Lung microvascular endothelial cell (primary cell): ENCODE data around the gene ERI3. TPM values are rescaled to one million over a fixed set of nuclear protein-coding genes. Genes with fewer than 3 reads are reported as not detected.

ENCODE experiments used
- DNase-seq, 2 donors: peaks; one replicate each; pipeline versions ENCODE4 v3.0.0 to v3.0.0-alpha.2; 2010; ENCODE audit warnings: low read depth in 2 of 2
- total RNA-seq: library from RNA; depleted of rRNA; stranded (reverse); fragments of >200 nt; gene quantifications from 2 replicates; pipeline ENCODE4 v1.2.1, GENCODE V29; 2014

The ERI3 gene
- total RNA-seq, 1 donor from 2014 or later, result 31.9 TPM

DNA sequence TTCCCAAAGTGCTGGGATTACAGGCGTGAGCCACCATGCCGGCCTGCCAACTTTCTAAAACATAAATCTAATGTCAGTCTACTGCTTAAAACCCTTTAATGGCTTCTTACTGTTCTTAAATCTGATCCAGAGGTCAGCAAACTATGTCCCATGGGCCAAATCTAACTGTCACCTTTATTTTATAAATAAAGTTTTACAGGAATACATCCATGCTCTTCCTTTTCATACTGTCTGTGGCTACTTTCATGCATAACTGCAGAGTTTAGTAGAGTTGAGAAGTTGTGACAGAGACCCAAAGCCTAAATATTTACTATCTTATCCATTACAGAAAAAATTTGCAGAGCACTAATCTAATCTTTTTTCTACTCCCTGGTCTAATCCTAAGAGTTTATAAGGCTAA is 3.8 kb downstream of the ERI3 start:
- DNase-seq, result no peak

DNA sequence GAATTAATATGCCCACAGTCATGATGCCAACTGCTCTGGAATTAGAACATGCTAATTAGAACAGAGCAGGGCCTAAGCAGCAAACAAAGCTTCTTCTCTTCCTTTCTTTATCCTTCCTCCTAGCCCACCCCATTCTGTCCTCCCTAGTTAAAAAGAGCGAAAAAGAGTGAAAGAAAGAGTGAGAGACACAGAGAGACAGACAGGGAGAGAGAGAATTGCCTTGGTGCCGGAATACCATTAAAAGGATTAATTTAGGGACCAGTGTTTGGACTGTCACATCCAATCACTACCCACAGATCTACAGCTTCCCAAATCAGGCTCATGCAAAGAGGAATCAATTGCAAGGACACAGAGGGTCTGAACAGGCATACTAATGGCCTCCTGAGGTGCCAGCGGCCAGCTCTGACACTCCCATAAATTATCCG is 7.0 kb downstream of the ERI3 start:
- no peak for DNase-seq

DNA sequence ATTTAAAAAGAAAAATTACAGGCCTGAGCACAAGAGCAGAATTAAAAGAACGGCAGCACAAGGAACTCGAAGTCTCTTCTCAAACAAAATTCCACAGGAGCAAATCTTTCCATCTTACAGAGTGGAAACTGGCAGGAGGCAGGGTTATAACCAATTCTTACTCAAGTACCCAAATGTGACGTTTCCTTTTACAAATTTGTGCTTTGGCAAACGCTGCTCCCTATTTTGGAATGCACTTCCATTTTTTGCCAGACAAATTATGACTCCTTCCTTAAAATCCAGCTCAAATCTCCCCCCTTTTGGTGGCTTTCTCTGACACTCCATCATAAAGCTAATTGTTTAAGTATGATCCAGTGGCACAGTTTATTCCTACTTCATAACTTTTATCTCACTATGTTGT is 7.8 kb downstream of the ERI3 start:
- DNase-seq, result no peak

DNA sequence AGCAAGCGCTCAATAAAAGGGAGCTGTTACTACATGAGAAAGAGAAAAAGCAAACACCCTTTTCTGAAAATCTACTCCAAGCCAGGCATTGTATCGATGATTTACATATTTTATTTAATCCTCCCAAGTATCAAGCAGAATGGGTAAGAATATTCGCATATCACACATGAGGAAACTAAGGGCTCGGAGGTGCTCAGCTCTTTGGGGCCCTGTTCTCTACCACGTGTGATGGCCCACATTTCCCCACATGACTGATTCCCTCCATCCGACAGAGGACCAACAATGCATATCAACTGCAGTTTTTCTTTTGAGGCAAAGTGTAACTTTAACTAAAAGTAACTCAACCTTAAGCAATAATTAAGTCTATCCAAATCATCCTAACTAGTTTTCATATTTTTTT is 8.2 kb downstream of the ERI3 start:
- no peak for DNase-seq

DNA sequence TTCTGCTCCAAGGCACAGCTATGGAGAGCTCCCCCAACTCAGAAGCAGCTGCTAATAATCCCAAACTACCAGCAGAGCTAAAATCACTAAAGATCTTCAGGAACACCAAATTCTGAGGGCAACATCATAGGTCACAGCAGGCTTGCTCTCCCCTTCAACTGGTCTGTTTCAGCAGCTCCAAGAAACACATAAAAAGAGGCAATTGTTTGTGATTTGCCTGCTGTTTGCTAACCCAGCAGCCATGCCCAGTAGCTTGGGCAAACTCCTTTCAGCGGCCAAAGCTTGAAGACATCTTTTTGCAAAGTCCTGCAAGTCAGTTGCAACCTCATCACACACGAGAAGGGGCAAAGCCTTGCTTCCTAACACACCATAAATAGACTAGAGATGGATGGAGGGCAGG is 8.9 kb downstream of the ERI3 start:
- no peak for DNase-seq

DNA sequence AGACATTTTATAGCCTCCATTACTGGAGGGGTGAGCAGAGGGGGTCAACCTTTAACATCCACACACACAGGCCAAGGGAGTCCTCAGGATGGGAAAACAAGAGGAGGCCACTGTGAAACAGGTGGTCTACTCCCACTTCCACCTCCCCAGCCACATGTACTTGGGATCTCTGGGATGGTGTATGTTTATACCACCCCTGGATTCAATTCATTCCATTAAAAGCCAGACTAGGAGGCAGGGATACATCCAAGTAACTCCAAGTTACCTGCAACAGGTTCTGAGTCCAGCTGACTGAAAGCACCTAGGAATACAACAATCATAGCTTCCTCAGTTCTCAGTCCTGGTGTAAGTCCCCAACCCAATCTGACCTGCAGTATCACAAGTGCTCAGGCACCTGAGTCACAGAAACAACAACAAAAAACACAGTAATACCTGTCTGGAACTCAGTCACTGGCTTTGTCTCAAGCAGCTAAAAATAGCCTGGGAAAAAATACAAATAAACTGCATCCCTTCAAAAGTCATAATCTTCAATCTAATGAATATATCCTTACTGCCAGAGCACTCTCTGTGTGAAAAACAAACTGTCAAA is 9.8 kb downstream of the ERI3 start:
- no peak for DNase-seq

DNA sequence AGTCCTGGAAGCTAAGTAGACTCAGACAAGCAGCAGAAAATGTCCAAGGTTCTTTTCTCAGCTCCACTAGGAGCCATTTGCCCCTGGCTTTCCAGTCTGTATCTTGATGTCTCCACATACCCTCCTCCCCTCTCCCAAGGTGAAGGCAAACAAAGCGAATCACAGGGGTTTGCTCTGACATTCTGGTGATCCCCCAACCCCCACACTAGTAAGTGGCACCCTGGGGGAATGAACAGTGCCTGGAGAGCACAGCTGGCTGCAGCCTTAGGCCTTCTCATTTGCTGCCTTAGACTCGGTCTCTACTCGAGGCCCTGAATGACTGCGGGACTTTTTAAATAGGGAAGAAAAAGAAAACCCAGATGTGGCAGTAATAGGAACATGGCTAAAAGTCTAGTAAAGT is 15.3 kb downstream of the ERI3 start:
- no peak for DNase-seq

DNA sequence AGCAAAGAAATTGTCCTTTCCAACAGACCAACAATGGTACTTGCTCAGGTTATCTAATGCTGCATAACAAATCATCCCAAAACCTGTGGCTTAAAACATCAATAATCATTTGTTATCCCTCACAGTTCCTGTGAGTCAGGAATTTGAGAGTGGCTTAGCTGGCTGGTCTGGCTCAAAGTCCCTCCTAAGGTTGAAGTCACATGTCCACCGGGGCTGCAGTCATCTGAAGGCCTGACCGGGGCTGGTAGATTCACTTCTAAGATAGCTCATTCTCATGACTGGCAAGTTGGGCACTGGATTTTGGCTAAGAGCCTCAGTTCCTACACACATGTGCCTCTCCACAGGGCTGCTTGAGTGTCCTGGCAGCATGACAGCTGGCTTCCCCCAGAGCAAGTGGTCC is 16.9 kb downstream of the ERI3 start:
- no peak for DNase-seq

- no peak for DNase-seq
Observed at GRCh38 chr1:44336668-44337067, 18.4 kb downstream of the ERI3 start.

GRCh38 chr1:44334968-44335367 is 20.1 kb downstream of the ERI3 start:
- DNase-seq, result no peak

DNA sequence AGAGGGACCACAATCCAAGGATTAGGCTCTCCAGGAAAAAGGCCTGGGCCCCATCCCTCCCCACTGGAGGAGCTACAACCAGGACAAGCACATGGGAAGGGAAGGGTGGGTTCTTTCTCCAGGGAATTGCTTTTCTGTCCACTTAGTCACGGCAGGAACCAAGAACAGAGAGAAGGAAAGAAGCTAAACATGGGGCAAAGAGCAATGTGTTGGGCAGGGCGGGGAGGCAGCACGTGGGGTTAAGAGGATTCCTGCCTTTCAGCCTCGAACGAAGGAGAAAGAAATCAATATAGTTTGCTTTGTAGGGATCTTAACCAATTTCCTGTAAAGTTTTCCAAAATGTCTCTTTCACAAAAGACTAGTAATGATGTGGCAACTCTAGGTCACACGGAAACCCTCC is 21.7 kb downstream of the ERI3 start:
- DNase-seq, result no peak

DNA sequence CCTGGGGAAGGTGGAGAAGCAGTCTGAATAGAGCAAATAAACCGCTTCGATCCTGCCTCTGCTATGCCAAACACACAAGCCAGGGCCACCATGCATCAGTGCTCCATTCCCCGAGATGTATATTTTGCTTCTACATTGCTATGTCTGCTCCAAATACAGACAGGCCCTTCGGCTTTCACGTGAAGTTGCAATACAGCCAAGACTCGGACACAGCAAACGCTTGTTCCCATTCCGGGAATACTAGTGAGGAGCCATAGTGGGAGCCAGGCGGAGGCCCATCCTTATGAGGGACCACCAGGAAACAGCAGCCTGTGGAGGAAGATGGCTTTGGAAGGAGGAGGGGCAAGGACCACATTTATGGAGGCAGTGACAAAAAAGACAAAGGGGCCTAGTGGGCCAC is 22.6 kb downstream of the ERI3 start:
- DNase-seq, result no peak

DNA sequence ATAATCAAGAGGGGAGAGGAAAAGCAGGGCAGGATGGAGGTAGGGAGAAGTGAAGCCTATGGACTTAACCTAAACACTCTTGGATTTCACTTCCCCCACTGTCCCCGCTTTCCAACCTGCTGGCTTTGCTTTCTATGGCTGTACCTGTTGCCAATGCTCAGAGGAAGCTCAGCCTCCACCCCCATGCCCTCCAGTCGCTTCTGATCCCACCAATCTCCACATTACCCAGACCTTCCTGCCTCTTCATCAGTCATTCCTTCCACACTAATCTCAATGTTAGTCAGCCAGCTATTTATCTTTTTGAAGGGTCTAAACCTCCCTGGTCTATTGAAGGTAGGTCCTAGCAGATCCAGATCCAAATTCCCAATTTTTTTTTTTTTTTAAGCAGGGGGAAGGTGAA is 24.1 kb downstream of the ERI3 start:
- no peak for DNase-seq

GRCh38 chr1:44328671-44329416 is 26.2 kb downstream of the ERI3 start:
- no peak for DNase-seq

- peak; percentile 89 to 95 for DNase-seq
Observed at GRCh38 chr1:44327679-44328491, 27.2 kb downstream of the ERI3 start.

- no peak for DNase-seq
Observed at GRCh38 chr1:44326821-44327465, 28.1 kb downstream of the ERI3 start.

GRCh38 chr1:44326024-44326701 is 28.9 kb downstream of the ERI3 start:
- DNase-seq, result no peak

GRCh38 chr1:44323947-44324346 is 31.1 kb downstream of the ERI3 start:
- no peak for DNase-seq

DNA sequence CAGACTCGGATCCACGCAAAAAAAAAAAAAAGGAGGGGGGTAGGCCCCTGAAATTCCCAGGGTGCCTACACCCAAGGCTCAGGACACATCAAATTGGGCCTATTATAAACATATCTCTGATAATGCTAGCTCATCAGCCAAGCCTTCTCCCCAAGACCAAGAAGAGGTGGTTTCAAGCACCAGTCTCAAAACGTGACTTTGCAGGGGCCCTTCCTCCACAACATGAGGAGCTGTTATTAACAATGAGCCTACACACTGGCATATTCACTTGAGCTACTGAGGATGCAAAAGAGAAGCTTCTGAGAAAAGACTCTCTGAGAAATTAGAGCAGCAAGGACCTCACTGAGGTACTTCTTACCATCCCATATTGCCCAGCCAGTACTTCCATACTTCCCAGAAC is 32.7 kb downstream of the ERI3 start:
- DNase-seq, result no peak

DNA sequence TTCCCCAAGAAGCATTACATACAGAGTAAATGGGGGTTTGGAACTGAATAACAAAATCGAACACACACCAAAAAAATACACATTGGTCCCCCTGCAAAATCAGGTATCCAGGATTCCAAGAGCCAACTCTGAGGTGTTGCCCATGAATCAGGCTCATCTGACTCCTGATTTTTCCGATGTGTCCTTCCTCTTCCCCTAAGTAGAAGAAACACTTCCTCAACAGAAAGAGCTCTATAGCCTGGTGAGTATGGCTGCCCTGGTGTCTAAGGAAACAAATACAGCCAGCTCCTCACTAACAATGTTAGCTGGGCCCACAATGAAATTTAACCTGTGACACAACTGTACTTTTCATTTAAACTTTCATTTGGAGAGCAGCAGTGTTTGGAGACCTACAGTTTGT is 33.6 kb downstream of the ERI3 start:
- no peak for DNase-seq
